CD4-positive, alpha-beta T cell treated with Interleukin-21 for 1 hour (primary cell): ENCODE measurements around the gene UBFD1.
"Not testable (repeated sequence)": the region's sequence is repeated elsewhere in the genome, so short reads cannot be mapped to it uniquely, and the experiment has no call there.

Source experiments
- DNase-seq: peaks from one replicate; pipeline ENCODE4 v3.0.0-alpha.2; 2020

UBFD1 gene, protein sequence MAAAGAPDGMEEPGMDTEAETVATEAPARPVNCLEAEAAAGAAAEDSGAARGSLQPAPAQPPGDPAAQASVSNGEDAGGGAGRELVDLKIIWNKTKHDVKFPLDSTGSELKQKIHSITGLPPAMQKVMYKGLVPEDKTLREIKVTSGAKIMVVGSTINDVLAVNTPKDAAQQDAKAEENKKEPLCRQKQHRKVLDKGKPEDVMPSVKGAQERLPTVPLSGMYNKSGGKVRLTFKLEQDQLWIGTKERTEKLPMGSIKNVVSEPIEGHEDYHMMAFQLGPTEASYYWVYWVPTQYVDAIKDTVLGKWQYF

DNA sequence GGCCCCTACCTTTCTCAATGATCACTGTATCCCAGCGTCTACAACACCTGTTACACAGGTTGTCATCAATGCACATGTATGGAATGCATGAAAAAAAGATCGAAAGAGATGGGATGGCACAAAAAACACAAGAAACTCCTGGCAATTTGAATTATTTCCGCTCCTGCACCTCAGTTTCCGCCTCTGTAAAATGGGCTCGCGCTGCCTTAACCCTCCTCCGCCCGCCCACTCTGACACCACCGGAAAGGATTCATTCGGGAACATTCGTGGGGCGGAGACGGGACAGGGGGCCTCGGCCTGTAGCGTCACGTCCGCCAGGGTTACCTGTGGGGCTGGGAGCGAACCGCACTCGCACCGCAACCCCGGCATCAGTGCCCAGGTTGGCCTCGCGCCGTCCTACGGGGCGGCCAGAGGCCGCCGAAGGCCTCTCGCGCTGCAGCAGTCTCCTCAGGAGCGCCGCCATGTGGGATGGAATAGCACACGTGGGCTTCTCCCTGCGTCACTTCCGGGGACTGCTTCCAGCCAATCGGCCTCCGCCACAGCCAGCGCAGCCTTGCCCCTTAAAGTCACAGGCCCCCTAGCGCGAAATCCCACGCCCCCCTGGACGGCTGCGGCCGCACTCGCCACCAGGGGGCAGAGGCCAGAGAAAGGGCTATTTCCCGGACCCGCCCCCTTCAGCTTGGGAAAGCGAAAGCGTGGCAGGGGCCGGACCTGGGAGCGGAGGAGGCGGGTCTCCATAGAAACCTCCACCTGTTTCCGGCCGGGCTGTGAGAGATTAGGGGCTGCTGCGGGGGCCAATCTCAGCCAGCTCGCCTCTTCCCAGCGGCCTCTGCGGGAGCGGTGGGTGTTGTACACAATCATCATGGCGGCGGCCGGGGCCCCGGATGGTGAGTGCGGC lies at the start of gene UBFD1, which contains the start of gene EARS2:
Gene UBFD1, plus strand, starts transcription at position 847 of the 898 bp plus-strand sequence. Its CDS starts 16 bp downstream, at position 863.
Gene EARS2, minus strand, starts transcription at position 470 of the 898 bp plus-strand sequence. Its CDS starts 7 bp downstream, at position 463.
- peak; percentile 96 for DNase-seq

- no peak for DNase-seq
Observed at GRCh38 chr16:23508589-23509440, 48.7 kb upstream of the UBFD1 start.

DNA sequence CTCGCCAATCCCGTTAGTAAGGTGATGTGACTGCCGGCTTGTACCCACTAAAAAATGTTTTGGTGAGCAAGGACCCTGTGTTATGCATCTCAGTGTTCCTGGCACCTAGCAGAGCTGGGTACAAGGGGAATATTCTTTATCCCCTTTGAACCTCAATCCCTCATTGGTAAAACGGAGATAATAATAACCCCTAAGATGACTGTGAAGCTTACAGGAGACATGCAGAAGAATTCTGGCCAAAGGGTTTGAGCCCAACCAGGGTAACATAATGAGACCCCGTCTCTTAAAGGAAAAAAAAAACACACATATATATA lies 48.1 kb upstream of the UBFD1 start:
- no peak for DNase-seq

DNA sequence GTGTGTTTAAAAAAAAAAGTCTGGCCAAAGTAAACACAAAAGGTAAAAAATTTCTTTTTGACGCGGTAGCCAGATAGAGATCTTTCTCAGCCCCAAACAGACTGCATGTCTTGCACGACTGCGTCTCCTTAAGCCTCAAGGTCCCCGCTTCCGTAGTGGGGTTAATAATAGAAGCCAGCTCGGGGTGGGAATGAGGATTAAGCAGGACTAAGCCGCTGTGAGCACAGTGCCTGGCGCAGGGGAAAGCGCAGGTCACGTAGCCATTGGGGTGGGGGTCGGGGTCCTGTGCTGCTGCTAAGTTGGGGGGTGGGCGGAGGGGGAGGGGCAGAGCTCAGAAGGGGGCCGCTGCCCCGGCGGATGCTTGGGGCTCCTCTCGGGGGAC lies 47.8 kb upstream of the UBFD1 start:
- DNase-seq = peak; percentile 48

GRCh38 chr16:23510164-23510914 lies 47.2 kb upstream of the UBFD1 start, which contains the start of gene GGA2:
Gene GGA2, minus strand, starts transcription at chr16:23510494. Its CDS starts 83 bp downstream, at chr16:23510411.
- DNase-seq = peak; percentile 81

DNA sequence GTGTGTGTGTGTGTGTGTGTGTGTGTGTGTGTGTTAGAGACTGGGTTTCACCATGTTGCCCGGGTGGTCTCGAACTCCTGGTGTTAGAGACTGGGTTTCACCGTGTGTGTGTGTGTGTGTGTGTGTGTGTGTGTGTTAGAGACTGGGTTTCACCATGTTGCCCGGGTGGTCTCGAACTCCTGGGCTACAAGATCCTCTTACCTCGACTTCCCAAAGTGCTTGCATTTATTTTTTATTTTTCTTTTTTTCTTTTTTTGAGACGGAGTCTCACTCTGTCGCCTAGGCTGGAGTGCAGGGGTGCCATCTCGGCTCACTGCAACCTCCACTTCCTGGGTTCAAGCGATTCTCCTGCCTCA lies 46.6 kb upstream of the UBFD1 start:
- not testable (repeated sequence) for DNase-seq

- DNase-seq = no peak
Observed at GRCh38 chr16:23511731-23512130, 45.8 kb upstream of the UBFD1 start.

GRCh38 chr16:23512168-23512695 lies 45.3 kb upstream of the UBFD1 start:
- no peak for DNase-seq

GRCh38 chr16:23514381-23515152 lies 43.0 kb upstream of the UBFD1 start:
- DNase-seq = peak; percentile 53

DNA sequence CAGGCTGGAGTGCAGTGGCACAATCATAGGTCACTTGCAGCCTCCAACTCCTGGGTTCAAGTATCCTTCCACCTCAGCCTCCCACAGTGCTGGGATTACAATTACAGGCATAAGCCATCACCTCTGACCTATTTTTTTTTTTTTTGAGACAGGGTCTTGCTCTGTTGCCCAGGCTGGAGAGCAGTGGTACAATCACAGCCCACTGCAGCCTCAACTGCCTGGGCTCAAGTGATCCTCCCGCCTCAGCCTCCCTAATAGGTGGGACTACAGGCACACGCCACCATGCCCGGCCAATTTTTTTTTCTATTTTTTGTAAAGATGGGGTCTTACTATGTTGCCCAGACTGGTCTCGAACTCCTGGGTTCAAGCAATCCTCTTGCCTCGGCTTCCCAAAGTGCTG lies 41.6 kb upstream of the UBFD1 start:
- DNase-seq = no peak

DNA sequence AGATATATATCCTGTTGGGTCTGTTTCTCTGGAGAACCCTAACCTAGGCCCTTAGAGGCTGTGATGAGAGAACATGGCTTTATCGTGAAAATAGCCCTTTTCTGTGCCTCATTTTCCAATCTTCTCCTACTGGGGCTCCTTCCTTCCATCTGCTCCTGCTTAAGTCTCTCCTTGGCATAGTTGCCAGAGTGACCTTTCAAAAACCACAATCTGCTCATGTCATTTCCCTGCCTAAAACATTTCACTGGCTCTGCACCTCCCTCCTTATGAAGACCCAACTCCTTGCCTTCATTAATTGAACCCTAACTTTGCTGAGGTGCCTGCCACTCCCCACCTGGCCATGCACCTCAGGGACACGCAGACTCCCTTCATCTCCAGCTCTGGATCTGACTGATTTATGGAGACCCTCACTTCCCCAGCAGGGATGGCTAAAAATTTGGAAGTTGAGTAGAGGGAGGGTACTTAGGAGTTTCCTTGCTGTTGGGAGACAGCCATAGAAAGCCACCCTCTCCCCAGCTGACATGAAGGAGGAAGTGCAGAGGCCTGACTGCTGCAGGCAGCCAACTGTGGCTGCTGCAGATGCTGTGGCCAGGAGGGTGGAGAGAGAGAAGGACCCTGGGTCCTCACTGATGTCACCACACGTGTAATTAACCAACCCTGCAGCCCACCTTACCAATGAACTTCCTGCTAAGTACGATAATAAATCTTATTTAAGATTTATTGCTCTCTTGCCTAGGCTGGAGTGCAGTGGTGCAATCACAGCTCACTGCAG lies 41.0 kb upstream of the UBFD1 start:
- DNase-seq = no peak

DNA sequence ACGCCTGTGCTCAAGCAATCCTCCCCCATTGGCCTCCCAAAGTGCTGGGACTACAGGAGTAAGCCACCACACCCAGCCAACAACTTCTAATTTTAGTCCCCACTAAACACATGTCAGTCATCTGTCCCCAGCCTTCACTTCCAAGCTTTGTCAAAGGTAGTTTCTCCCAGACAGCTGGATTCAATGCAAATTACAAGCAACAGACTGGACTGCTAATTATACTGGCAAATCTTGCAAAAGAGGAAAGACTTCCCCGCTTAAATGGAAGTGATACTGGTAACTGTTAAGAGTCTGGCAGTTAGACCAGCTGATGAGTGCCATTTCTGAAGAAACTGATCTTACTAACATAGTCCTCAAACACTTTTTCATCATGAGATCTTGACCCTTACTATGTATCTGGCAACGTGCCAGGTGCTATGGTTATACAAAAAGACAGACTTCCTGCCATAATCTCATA lies 39.1 kb upstream of the UBFD1 start:
- DNase-seq = peak; percentile 11

DNA sequence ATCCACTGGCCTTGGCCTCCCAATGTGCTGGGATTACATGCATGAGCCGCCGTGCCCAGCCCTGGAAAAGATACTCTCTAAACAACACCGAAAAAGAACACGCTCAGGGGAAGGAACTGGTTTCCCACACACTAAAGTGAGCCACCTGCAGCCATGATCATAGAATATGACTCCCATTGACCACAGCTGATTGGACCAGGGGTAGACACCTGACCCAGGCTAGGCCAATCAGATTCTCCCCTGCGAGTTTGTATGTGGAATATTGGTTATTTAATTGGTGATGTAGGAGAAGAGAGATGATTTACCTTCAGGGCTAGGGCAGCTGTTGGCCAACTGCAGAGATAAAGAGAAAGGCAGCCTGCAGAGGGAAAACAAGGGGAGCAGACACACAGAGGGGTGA lies 38.2 kb upstream of the UBFD1 start:
- DNase-seq = no peak

DNA sequence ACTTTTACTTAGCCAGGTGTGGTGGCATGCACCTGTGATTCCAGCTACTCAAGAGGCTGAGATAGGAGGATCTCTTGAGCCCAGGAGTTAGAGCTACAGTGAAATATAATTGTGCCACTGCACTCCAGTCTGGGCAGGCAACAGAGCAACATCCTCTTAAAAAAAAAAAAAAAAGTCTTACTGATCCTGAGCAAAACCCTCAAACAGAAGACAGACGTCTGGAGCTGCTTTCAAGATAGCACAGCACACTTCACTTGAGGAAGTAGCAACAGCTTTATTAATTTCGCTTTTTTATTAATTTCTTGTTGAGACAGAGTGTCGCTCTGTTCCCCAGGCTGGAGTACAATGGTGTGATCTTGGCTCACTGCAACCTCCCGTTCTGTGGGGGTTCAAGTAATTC lies 37.0 kb upstream of the UBFD1 start:
- no peak for DNase-seq

- DNase-seq = no peak
Observed at GRCh38 chr16:23521037-23521743, 36.3 kb upstream of the UBFD1 start.

DNA sequence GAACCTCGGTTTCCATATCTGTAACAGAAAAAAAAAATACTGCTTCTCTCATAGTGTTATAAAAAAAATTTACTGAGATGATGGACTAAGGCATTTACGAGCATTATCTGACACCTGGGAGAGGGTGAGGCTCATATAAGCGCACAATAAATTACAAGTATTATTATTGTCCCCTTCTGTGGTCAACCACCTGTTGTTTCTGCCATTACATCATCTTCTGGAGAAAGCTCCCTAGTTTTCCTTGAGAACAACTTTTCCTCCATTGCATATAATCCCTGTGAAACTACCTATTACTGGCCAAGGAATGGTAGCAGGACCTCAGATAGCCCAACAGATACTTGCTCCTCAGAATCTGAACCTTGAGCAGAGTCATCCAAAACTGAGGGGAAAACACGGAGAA lies 35.6 kb upstream of the UBFD1 start:
- no peak for DNase-seq

DNA sequence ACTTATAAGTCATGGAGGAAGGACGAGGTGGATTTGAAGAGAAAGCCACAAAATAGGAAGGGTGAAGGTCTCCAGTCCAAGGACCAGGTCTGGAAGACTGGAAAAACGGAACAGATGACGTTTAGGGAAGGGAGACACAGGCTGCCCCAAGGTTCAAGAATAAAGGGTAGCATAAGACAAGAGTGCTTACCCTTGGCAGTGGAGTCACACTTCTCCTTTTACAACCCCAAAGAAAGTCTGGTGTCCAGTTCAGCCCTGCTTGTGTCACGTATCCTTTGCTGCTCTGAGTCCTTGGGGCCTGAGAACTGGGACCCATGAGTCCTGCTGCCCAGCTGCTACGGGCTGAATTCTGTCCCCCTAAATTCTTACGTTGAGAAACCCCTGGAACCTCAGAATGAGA lies 34.2 kb upstream of the UBFD1 start:
- DNase-seq = no peak

DNA sequence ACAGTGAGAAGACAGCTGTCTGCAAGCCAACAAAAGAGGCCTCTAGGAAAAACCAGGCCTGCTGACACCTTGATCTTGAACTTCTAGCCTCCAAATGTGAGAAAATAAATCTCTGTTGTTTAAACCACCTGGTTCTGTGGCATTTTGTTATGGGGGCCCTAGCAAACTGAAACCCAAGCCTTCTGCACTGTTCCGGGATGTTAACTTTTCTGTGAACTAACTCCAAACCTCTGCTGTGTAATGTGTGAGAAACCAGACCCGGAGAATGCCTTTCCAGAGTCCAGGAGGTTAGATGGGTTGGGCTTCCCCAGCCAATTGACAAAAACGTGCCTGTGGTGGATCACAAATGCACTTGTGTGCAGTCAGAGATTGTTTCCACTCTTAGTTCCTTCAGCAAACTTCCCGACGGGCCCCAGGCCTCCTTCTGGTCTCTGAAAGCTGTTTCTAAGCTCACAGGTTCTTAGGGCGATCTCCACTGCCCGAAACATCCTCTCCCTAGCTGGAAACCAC lies 33.6 kb upstream of the UBFD1 start:
- DNase-seq = no peak

- DNase-seq = no peak
Observed at GRCh38 chr16:23524886-23525285, 32.6 kb upstream of the UBFD1 start.
